HCT116 (cell line): ENCODE data around the gene HLCS. TPM values are rescaled to one million over a fixed set of nuclear protein-coding genes. Genes with fewer than 3 reads are reported as not detected.

ENCODE experiments used
- ATAC-seq: fragments of 200-7000 bp; cut with Tn5 transposase; 2 replicates; pipeline ENCODE4 v1.9.1; 2020; ENCODE audit warnings: mild to moderate bottlenecking, moderate library complexity
- BruUV-seq: library from RNA; stranded (reverse); fragments of 400-500 nt; replicated peaks from 2 replicates; lab custom pipeline; 2021; lab: Mats Ljungman, UMichigan
- CTCF ChIA-PET: fragments of 300-600 bp; sonication (Branson Sonifier 250); formaldehyde crosslinking; loops from one replicate; lab custom pipeline; 2021; ENCODE audit warnings: antibody characterized with exemption; lab: Charles Lee
- POLR2A ChIA-PET: fragments of 300-600, 350-600 bp; sonication (Branson Sonifier 250); formaldehyde crosslinking; loops from one replicate; lab custom pipeline; 2021; ENCODE audit warnings: antibody characterized with exemption; lab: Charles Lee
- RAD21 ChIA-PET, 2 experiments: fragments of 300-600 bp; sonication (Branson Sonifier 250); formaldehyde crosslinking; loops; one replicate each; lab custom pipeline; 2023; ENCODE audit warnings: low total read pairs in 2 of 2; ENCODE audit not compliant: uncharacterized antibody in 2 of 2, unreplicated experiment in 2 of 2, low non-redundant PET in 1 of 2; lab: Charles Lee
- DNase-seq: peaks from one replicate; pipeline ENCODE4 v3.0.0-alpha.2; 2010; ENCODE audit warnings: low read depth, low spot score
- H2AFZ ChIP-seq: fragments of 200-600 bp; shearing (Covaris generic), sonication (generic); 2 replicates; pipeline ENCODE4 v1.6.1; 2017; ENCODE audit warnings: low read depth, mixed run types, mixed read lengths, antibody characterized with exemption, low read length; ENCODE audit not compliant: poor library complexity, severe bottlenecking
- H3K27ac ChIP-seq: 2 replicates; pipeline ENCODE4 v1.5.1; 2012; ENCODE audit warnings: low read depth, low read length
- H3K27me3 ChIP-seq: fragments of 200-600 bp; sonication (generic); 2 replicates; pipeline ENCODE4 v1.6.1; 2016; ENCODE audit warnings: mixed run types, low read length, mixed read lengths; ENCODE audit not compliant: insufficient read depth
- H3K36me3 ChIP-seq, 2 experiments: fragments of 200-500 bp in 1 of 2; fragments of 200-600 bp in 1 of 2; sonication (Bioruptor generic) in 1 of 2; sonication (generic) in 1 of 2; 2 replicates each; pipeline versions ENCODE4 v1.5.1 to v1.6.1; 2014 to 2016; ENCODE audit warnings: low read length in 2 of 2, inconsistent platforms in 1 of 2, mixed read lengths in 1 of 2, mixed run types in 1 of 2; ENCODE audit not compliant: insufficient read depth in 2 of 2, control insufficient read depth in 1 of 2
- H3K4me1 ChIP-seq, 2 experiments: fragments of 200-600 bp in 1 of 2; sonication (generic) in 1 of 2; 2 replicates each; pipeline versions ENCODE4 v1.5.1 to v1.6.1; 2012 to 2017; ENCODE audit warnings: low read length in 2 of 2, inconsistent platforms in 1 of 2, mild to moderate bottlenecking in 1 of 2, mixed read lengths in 1 of 2, mixed run types in 1 of 2, moderate library complexity in 1 of 2; ENCODE audit not compliant: insufficient read depth in 2 of 2, control insufficient read depth in 1 of 2
- H3K4me2 ChIP-seq: fragments of 200-600 bp; sonication (generic); 2 replicates; pipeline ENCODE4 v1.6.1; 2017; ENCODE audit warnings: mixed run types, low read length, mixed read lengths
- H3K4me3 ChIP-seq, 2 experiments: fragments of 200-600 bp in 1 of 2; sonication (generic) in 1 of 2; replicated peaks in 1 of 2; 2 replicates each; pipeline ENCODE4 v1.5.1; 2011 to 2016; ENCODE audit warnings: low read length in 2 of 2, control low read depth in 1 of 2, low read depth in 1 of 2, mild to moderate bottlenecking in 1 of 2, mixed read lengths in 1 of 2, mixed run types in 1 of 2
- H3K79me2 ChIP-seq: fragments of 200-600 bp; sonication (generic); 2 replicates; pipeline ENCODE4 v1.6.1; 2017; ENCODE audit warnings: mild to moderate bottlenecking, mixed run types, low read length, moderate library complexity, mixed read lengths; ENCODE audit not compliant: insufficient read depth
- H3K9ac ChIP-seq: fragments of 200-600 bp; sonication (generic); 2 replicates; pipeline ENCODE4 v1.6.1; 2016; ENCODE audit warnings: low read length, mixed read lengths
- H3K9me2 ChIP-seq: fragments of 200-600 bp; sonication (generic), shearing (Covaris generic); 2 replicates; pipeline ENCODE4 v1.6.1; 2017; ENCODE audit warnings: mixed run types, mild to moderate bottlenecking, moderate library complexity; ENCODE audit not compliant: insufficient read depth
- H3K9me3 ChIP-seq, 2 experiments: fragments of 200-500 bp in 1 of 2; fragments of 200-600 bp in 1 of 2; sonication (Bioruptor generic) in 1 of 2; sonication (generic) in 1 of 2; 2 replicates each; pipeline ENCODE4 v1.6.1; 2014 to 2017; ENCODE audit warnings: low read length in 2 of 2, mixed read lengths in 2 of 2, inconsistent platforms in 1 of 2, low read depth in 1 of 2, mild to moderate bottlenecking in 1 of 2, mixed run types in 1 of 2, moderate library complexity in 1 of 2; ENCODE audit not compliant: control insufficient read depth in 1 of 2, insufficient read depth in 1 of 2
- H4K20me1 ChIP-seq: fragments of 200-600 bp; sonication (generic), shearing (Covaris generic); 2 replicates; pipeline ENCODE4 v1.6.1; 2017; ENCODE audit warnings: mixed run types, mild to moderate bottlenecking, moderate library complexity; ENCODE audit not compliant: insufficient read depth
- CEBPB ChIP-seq: IDR thresholded peaks from 2 replicates; pipeline ENCODE4 v1.6.1; 2012; ENCODE audit warnings: low read depth
- EGR1 ChIP-seq: IDR thresholded peaks from 2 replicates; pipeline ENCODE4 v1.6.1; 2012; ENCODE audit warnings: low read depth
- EZH2phosphoT487 ChIP-seq: fragments of 200-600 bp; IDR thresholded peaks from 2 replicates; pipeline ENCODE4 v1.6.1; 2018; ENCODE audit warnings: antibody characterized with exemption, borderline replicate concordance
- JUND ChIP-seq: IDR thresholded peaks from 2 replicates; pipeline ENCODE4 v1.6.1; 2012
- POLR2A ChIP-seq: IDR thresholded peaks from 2 replicates; pipeline ENCODE4 v1.7.0; 2011; ENCODE audit warnings: borderline replicate concordance; ENCODE audit not compliant: insufficient read depth, insufficient read length; ENCODE audit errors: extremely low read depth
- RAD21 ChIP-seq: IDR thresholded peaks from 2 replicates; pipeline ENCODE4 v1.6.1; 2012; ENCODE audit warnings: low read depth, mild to moderate bottlenecking
- SIN3A ChIP-seq: IDR thresholded peaks from 2 replicates; pipeline ENCODE4 v1.6.1; 2012; ENCODE audit warnings: low read depth
- SP1 ChIP-seq: IDR thresholded peaks from 2 replicates; pipeline ENCODE4 v1.6.1; 2012; ENCODE audit warnings: low read depth
- SRF ChIP-seq: IDR thresholded peaks from 2 replicates; pipeline ENCODE4 v1.6.1; 2012; ENCODE audit warnings: low read depth
- TCF7L2 ChIP-seq: IDR thresholded peaks from 2 replicates; pipeline ENCODE4 v1.7.0; 2011; ENCODE audit warnings: borderline replicate concordance, inconsistent platforms; ENCODE audit not compliant: insufficient read depth, insufficient read length; ENCODE audit errors: extremely low read depth
- ZFX ChIP-seq: fragments of 450-650 bp; IDR thresholded peaks from 2 replicates; pipeline ENCODE4 v1.6.1; 2017
- intact Hi-C: fragments of 100-400 bp; cut with micrococcal nuclease; formaldehyde crosslinking; loops from 2 replicates; pipeline ENCODE4 v1.10.0; 2022
- total RNA-seq: library from RNA; stranded (reverse); gene quantifications from one replicate; pipeline ENCODE4 v1.2.1, GENCODE V29; 2021; ENCODE audit not compliant: unreplicated experiment
- TF ChIP-seq, protein P1 (sequence below): IDR thresholded peaks from 2 replicates; pipeline ENCODE4 v1.6.1; 2012
- TF ChIP-seq, protein P2 (sequence below): IDR thresholded peaks from 2 replicates; pipeline ENCODE4 v1.6.1; 2011; ENCODE audit warnings: mild to moderate bottlenecking, low read length, moderate library complexity; ENCODE audit not compliant: insufficient replicate concordance; ENCODE audit errors: extremely low read depth

HLCS gene
- total RNA-seq, 1 experiment from 2014 or later, result 18.5 TPM

DNA sequence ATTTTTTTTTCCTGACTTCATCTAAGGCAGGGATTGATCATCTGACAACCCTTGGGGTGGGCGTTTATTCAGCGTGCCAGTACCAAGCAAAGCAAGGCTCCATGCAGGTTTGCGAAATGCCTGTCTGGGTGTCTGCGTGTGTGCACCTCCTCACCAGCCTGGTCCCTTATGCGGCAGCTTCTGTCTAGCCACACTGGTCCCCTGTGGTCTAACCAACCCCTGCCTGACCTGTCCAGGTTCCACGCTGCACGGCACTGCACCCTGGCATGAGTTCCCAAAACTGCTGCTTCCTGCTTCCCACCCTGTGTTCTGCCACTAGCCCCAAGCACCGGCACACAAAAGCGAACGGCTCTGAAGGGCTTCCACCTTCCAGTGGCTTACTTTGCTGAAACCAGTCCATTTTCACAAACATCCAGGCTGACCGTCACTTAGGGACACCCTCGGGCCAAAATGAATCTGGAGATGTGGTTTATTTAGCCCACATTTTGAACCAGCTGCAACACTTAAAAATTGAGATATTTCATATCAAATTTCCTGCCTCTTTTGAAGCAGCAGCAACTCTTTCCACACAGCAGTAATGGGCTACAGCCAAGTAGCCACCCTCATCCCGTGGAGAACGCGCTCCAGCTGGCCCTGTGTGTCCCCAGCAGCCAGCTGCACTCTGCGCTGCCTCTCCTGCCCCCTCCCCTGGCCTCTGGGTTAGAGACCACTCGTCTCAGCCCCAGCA, 55.7 kb downstream of the HLCS start:
- no peak overlapping the region for H3K27ac ChIP-seq
- no peak overlapping the region for H2AFZ ChIP-seq
- H3K9me2 ChIP-seq, result no peaks in the 10 kb centered on the region
- ChIA-PET RAD21 (no interaction called here), CTCF (no interaction called here), POLR2A (no interaction called here)
- H4K20me1 ChIP-seq, result no peaks in the 10 kb centered on the region
- no TSS peak for BruUV-seq
- no peaks in the 10 kb centered on the region for H3K36me3 ChIP-seq
- peak overlapping the region; percentile 43; the same call in 1 of the 2 replicates for H3K4me2 ChIP-seq
- H3K4me3 ChIP-seq, result no peak overlapping the region
- DNase-seq, result no peak
- no peak overlapping the region for H3K9ac ChIP-seq
- H3K27me3 ChIP-seq, result no peaks in the 10 kb centered on the region
- peak; percentile 14; the same call in 1 of the 2 replicates for ATAC-seq
- TF ChIP-seq, protein P1, sequence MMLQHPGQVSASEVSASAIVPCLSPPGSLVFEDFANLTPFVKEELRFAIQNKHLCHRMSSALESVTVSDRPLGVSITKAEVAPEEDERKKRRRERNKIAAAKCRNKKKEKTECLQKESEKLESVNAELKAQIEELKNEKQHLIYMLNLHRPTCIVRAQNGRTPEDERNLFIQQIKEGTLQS, result no peak
- TF ChIP-seq RAD21, result no peak
- TF ChIP-seq, protein P2, sequence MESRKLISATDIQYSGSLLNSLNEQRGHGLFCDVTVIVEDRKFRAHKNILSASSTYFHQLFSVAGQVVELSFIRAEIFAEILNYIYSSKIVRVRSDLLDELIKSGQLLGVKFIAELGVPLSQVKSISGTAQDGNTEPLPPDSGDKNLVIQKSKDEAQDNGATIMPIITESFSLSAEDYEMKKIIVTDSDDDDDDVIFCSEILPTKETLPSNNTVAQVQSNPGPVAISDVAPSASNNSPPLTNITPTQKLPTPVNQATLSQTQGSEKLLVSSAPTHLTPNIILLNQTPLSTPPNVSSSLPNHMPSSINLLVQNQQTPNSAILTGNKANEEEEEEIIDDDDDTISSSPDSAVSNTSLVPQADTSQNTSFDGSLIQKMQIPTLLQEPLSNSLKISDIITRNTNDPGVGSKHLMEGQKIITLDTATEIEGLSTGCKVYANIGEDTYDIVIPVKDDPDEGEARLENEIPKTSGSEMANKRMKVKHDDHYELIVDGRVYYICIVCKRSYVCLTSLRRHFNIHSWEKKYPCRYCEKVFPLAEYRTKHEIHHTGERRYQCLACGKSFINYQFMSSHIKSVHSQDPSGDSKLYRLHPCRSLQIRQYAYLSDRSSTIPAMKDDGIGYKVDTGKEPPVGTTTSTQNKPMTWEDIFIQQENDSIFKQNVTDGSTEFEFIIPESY, result no peak
- peaks cover 8 to 32% of the 10 kb centered on the region in 2 experiments; a peak in 3 of 4 replicates for H3K4me1 ChIP-seq
- intact Hi-C loops, result no loop called here
- no peaks in the 10 kb centered on the region for H3K9me3 ChIP-seq
- H3K79me2 ChIP-seq, result no peaks in the 10 kb centered on the region

DNA sequence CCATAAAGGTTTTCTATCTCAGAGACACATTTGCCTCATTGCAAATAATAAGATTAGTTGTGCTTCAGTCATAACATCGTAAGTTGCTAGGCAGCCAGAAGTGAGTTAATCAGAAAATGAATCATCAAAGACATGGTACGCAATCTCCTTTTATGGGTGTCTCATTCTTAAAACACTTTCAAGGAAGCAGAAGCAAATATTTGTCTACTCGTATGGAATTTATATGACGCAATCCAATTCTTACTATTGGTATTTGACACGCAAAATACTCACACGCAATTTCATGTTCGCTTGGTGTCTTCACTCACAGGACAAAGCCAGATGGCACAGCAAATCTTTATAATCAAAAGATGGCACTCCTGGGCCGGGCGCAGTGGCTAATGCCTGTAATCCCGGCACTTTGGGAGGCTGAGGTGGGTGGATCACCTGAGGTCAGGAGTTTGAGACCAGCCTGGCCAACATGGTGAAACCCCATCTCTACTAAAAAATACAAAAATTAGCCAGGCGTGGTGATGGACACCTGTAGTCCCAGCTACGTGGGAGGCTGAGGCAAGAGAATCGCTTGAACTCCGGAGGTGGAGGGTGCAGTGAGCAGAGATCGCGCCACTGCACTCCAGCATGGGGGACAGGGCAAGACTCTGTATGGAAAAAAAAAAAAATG, 56.4 kb downstream of the HLCS start:
- no TSS peak for BruUV-seq
- H3K36me3 ChIP-seq, result no peaks in the 10 kb centered on the region
- no peaks in the 10 kb centered on the region for H3K9me3 ChIP-seq
- intact Hi-C loops, result no loop called here
- H4K20me1 ChIP-seq, result no peaks in the 10 kb centered on the region
- H3K9me2 ChIP-seq, result no peaks in the 10 kb centered on the region
- peak overlapping the region; percentile 37 for H3K9ac ChIP-seq
- ATAC-seq (peak; percentile 73), DNase-seq (peak; percentile 79)
- H3K4me2 ChIP-seq, result peak overlapping the region; percentile 43
- RAD21 ChIA-PET, result no interaction called here
- no peaks in the 10 kb centered on the region for H3K79me2 ChIP-seq
- H3K4me1 ChIP-seq, result peaks cover 8 to 32% of the 10 kb centered on the region in 2 experiments; a peak in 3 of 4 replicates
- POLR2A ChIA-PET, result no interaction called here
- H3K27ac ChIP-seq, result no peak overlapping the region
- H3K4me3 ChIP-seq, result peak overlapping the region in 1 of 2 experiments; percentile 15; a peak in 1 of 4 replicates
- no peaks in the 10 kb centered on the region for H3K27me3 ChIP-seq
- TF ChIP-seq CEBPB (peak; percentile 62), POLR2A (no peak), SIN3A (no peak), SP1 (no peak), ZFX (no peak), JUND (no peak), EZH2phosphoT487 (no peak), TCF7L2 (no peak), EGR1 (no peak), SRF (peak; percentile 85)
- no peak overlapping the region for H2AFZ ChIP-seq
- CTCF ChIA-PET, result no interaction called here
